Tibial nerve (tissue), 4 donors: Measurements from ENCODE around the gene BAZ2B.

ENCODE experiments used
- CTCF ChIP-seq, 5 experiments: fragments of 200-600 bp in 3 of 5; fragments of 450-650 bp in 2 of 5; sonication (generic) in 3 of 5; IDR thresholded peaks; one replicate each; pipeline ENCODE4 v1.5.1; 2016 to 2019; ENCODE audit warnings: antibody characterized with exemption in 5 of 5, mild to moderate bottlenecking in 3 of 5, moderate library complexity in 2 of 5
- EP300 ChIP-seq, 2 donors: sonication (generic); formaldehyde crosslinking; IDR thresholded peaks; one replicate each; pipeline ENCODE4 v1.6.1; 2017; ENCODE audit warnings: antibody characterized with exemption in 2 of 2, mild to moderate bottlenecking in 1 of 2
- POLR2A ChIP-seq, 2 donors: fragments of 450-650 bp; IDR thresholded peaks; one replicate each; pipeline ENCODE4 v1.6.1; 2017; ENCODE audit warnings: antibody characterized with exemption in 2 of 2, mild to moderate bottlenecking in 2 of 2, moderate library complexity in 2 of 2

DNA sequence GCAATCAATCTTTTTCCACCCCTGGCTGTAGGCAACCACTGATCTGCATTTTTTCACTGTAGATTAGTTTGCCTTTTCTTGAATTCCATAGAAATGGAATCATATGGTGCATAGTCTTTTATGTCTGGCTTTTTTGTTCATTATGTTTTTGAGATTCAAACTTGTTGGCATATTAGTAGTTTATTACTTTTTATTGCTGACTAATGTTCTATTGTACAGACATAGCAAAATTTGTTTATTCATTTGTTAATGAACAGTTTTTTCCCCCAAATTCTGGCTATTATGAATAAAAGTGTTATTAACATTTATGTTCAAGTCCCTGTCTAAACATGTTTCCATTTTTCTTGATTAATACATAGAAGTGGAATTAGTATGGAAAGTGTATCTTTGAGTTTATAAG lies 308.4 kb downstream of the BAZ2B start:
- TF ChIP-seq CTCF (IDR thresholded peaks at IDR 0.05) = no peak
- no peak for TF ChIP-seq POLR2A (IDR thresholded peaks at IDR 0.05)
- no peak for TF ChIP-seq EP300 (IDR thresholded peaks at IDR 0.05)
